ENCODE measurements around the gene AGGF1. TPM values are rescaled to one million over a fixed set of nuclear protein-coding genes. Genes with fewer than 3 reads are reported as not detected.

The AGGF1 gene, protein sequence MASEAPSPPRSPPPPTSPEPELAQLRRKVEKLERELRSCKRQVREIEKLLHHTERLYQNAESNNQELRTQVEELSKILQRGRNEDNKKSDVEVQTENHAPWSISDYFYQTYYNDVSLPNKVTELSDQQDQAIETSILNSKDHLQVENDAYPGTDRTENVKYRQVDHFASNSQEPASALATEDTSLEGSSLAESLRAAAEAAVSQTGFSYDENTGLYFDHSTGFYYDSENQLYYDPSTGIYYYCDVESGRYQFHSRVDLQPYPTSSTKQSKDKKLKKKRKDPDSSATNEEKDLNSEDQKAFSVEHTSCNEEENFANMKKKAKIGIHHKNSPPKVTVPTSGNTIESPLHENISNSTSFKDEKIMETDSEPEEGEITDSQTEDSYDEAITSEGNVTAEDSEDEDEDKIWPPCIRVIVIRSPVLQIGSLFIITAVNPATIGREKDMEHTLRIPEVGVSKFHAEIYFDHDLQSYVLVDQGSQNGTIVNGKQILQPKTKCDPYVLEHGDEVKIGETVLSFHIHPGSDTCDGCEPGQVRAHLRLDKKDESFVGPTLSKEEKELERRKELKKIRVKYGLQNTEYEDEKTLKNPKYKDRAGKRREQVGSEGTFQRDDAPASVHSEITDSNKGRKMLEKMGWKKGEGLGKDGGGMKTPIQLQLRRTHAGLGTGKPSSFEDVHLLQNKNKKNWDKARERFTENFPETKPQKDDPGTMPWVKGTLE
- 32.8 and 48.7 TPM in 2 replicates for total RNA-seq
- polyA plus RNA-seq = 32.9 and 33.7 TPM in 2 replicates

DNA sequence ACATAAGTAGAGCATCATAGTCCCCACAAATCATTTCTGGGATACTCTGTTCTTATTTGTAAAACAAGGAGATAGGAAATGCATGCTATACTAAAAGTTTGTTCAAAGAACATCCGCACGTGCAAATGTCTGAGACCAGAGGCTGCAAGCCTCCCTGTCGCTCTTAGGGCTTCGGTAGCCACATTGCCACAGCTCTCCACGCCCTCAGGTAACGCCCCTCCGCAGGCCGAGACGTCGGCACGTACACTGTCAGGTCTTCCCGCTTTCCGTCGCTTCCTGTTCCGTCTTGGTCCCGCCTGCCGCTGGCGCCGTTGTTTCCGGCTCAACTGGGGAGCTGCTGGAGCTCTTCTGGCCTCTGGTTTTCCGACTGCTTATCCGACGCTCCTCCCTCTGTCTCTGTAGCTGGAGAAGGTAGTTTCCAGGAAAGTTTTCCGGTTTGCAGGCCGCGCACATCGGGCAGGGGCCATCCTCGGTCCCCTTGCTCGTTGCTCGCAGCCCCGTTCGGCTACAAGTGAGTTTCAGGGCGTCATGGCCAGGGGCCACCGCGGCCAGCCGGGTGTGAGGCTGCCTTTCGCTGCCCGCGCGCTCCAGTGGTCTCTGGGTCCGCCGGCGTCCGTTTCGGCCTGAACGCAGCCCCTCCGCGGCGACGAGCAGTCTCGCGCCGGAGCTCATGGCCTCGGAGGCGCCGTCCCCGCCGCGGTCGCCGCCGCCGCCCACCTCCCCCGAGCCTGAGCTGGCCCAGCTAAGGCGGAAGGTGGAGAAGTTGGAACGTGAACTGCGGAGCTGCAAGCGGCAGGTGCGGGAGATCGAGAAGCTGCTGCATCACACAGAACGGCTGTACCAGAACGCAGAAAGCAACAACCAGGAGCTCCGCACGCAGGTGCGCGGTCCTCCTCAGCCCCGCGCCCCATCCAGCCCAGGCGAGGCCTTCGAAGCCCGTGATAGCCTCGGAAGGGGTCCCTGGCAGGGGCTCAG, at the start of gene AGGF1:
AGGF1 (plus strand) TSS at position 308 of the 975 bp plus-strand sequence; CDS start at position 671, 363 bp downstream.
- TF ChIP-seq, protein P1, sequence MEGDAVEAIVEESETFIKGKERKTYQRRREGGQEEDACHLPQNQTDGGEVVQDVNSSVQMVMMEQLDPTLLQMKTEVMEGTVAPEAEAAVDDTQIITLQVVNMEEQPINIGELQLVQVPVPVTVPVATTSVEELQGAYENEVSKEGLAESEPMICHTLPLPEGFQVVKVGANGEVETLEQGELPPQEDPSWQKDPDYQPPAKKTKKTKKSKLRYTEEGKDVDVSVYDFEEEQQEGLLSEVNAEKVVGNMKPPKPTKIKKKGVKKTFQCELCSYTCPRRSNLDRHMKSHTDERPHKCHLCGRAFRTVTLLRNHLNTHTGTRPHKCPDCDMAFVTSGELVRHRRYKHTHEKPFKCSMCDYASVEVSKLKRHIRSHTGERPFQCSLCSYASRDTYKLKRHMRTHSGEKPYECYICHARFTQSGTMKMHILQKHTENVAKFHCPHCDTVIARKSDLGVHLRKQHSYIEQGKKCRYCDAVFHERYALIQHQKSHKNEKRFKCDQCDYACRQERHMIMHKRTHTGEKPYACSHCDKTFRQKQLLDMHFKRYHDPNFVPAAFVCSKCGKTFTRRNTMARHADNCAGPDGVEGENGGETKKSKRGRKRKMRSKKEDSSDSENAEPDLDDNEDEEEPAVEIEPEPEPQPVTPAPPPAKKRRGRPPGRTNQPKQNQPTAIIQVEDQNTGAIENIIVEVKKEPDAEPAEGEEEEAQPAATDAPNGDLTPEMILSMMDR (IDR thresholded peaks at IDR 0.05; ENCODE audit: low read depth, low read length) = no peak
- Histone ChIP-seq H3K27ac (peak within 1 kb of the TSS; percentile 91), H3K27me3 (no peaks in the 10 kb centered on the region), H3K36me3 (peaks cover 3% of the 10 kb centered on the region), H3K9me3 (ENCODE audit: low read depth) (no peaks in the 10 kb centered on the region), H3K4me1 (ENCODE audit: low read depth) (peaks cover 8% of the 10 kb centered on the region), H3K4me3 (peak within 1 kb of the TSS; percentile 55)
- DNase-seq (ENCODE audit: low read depth in 1 of 2, low spot score in 1 of 2) = peak; percentile 92 to 96

DNA sequence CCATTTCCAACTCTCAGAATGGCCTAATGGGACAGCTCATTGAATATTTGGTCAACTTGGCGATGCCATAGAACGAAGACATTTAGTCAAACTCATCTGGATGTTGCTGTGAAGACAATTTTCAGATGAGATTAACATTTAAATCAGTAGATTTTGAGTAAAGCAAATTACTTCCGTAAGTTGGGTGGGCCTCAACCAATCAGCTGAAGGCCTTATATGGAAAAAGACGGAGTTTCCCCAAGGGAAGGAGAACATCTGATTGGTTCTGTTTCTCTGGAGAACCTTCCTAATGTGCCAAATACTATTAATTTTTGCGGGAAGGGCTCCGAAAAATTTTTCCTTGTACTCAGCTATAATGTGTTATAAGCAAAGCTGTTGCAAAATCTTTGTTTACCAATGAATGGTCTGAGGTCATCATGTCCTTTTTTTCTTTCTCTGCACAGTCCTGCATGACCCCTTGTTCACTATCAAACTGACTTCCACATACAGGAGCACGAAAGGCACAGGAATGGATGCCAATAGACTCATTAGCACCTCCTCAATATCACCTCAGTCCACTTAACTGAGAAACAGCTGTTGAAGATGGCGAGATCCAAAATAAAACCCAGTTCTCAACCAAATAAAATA, 49.6 kb upstream of the AGGF1 start:
- Histone ChIP-seq H3K27me3 (no peaks in the 10 kb centered on the region), H3K9me3 (ENCODE audit: low read depth) (no peaks in the 10 kb centered on the region), H3K4me3 (no peak overlapping the region), H3K27ac (no peak overlapping the region), H3K36me3 (no peaks in the 10 kb centered on the region), H3K4me1 (ENCODE audit: low read depth) (peaks cover 7% of the 10 kb centered on the region)
- TF ChIP-seq, protein P1 (IDR thresholded peaks at IDR 0.05; ENCODE audit: low read depth, low read length) = no peak
- DNase-seq (ENCODE audit: low read depth in 1 of 2, low spot score in 1 of 2) = no peak

DNA sequence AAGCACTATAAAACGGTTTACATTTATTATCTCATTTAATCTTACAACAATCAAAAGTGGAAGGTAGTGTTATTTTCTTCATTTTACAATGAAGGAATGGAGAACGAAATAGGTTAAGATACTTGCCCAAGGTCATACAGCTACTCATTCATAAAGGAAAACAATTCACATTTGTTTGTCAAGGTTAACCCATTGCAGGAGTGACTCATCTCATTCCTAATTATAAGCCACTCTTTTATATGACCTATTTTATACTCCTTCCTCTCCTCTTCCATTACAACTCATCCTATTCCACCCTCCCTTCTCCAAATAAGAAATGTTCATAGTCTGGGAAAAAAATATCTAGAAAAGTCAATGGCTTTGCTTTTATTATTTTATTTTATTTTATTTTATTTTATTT, 47.8 kb upstream of the AGGF1 start:
- TF ChIP-seq, protein P1 (IDR thresholded peaks at IDR 0.05; ENCODE audit: low read depth, low read length) = no peak
- Histone ChIP-seq H3K36me3 (no peaks in the 10 kb centered on the region), H3K4me3 (no peak overlapping the region), H3K9me3 (ENCODE audit: low read depth) (no peaks in the 10 kb centered on the region), H3K27ac (no peak overlapping the region), H3K27me3 (no peaks in the 10 kb centered on the region), H3K4me1 (ENCODE audit: low read depth) (peaks cover 7% of the 10 kb centered on the region)
- no peak for DNase-seq (ENCODE audit: low read depth in 1 of 2, low spot score in 1 of 2)

DNA sequence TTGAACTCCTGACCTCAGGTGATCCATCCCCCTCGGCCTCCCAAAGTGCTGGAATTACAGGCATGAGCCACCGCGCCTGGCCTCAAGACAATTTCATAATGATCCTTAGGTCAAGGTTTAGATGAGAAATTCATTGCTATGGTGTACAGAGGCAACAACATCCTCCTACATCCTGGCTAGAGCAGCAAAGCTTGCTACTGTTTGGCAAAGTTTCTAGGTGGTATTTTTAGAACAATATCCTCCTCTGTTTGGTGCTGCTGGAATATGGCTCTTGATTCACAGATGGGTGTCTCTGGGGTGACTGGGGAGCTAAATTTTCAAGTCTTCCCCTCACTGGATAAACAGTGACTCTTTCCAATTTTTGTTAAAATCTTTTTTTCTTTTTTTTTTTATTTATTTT, 46.7 kb upstream of the AGGF1 start:
- no peaks in the 10 kb centered on the region for H3K36me3 ChIP-seq
- peaks cover 7% of the 10 kb centered on the region for H3K4me1 ChIP-seq (ENCODE audit: low read depth)
- no peak overlapping the region for H3K4me3 ChIP-seq
- TF ChIP-seq, protein P1 (IDR thresholded peaks at IDR 0.05; ENCODE audit: low read depth, low read length) = no peak
- DNase-seq (ENCODE audit: low read depth in 1 of 2, low spot score in 1 of 2) = peak in 1 of 2 donors; percentile 64
- H3K27me3 ChIP-seq = no peaks in the 10 kb centered on the region
- H3K27ac ChIP-seq = no peak overlapping the region
- H3K9me3 ChIP-seq (ENCODE audit: low read depth) = no peaks in the 10 kb centered on the region
